Right renal cortex interstitium (tissue), 3 donors: ENCODE results near the gene TBC1D3K. TPM values are rescaled to one million over a fixed set of nuclear protein-coding genes. Genes with fewer than 3 reads are reported as not detected.
"Not testable (repeated sequence)": the region's sequence is repeated elsewhere in the genome, so short reads cannot be mapped to it uniquely, and the experiment has no call there.

Experiments used
- DNase-seq, 3 donors: peaks; one replicate each; pipeline ENCODE4 v3.0.0-alpha.2; 2013; ENCODE audit warnings: low read depth in 3 of 3, low spot score in 2 of 3
- polyA plus RNA-seq, 3 donors: library from polyadenylated mRNA; unstranded; fragments of 120-200 nt; gene quantifications; one replicate each; pipeline ENCODE4 v1.2.1, GENCODE V29; 2013; ENCODE audit not compliant: insufficient read length in 3 of 3

TBC1D3K gene
- polyA plus RNA-seq, result 1 to 10 TPM in 1 of 3 donors, not detected in 2; 1.7 TPM

GRCh38 chr17:37924115-37924514 is at the start of gene TBC1D3K:
Gene TBC1D3K, plus strand, starts transcription at chr17:37924415. Its CDS starts 1,585 bp downstream, at chr17:37926000.
- DNase-seq, result not testable (repeated sequence)

- no peak for DNase-seq
Observed at GRCh38 chr17:37884516-37884915, 39.7 kb upstream of the TBC1D3K start.

- no peak for DNase-seq
Observed at GRCh38 chr17:37885136-37885535, 39.1 kb upstream of the TBC1D3K start.

- DNase-seq, result no peak
Observed at GRCh38 chr17:37888881-37889280, 35.3 kb upstream of the TBC1D3K start.

GRCh38 chr17:37896961-37897360 is 27.3 kb upstream of the TBC1D3K start:
- not testable (repeated sequence) for DNase-seq

Other genes with a start within 250 kb of the TBC1D3K start
- gene HNF1B, start 179.4 kb upstream of the TBC1D3K start, polyA plus RNA-seq, result 100 to 1,000 TPM; 110 to 113 (median 112) TPM
- gene TBC1D3L, start 64.6 kb downstream of the TBC1D3K start, polyA plus RNA-seq, result 10 to 100 TPM in 2 of 3 donors, 1 to 10 TPM in 1; 9.6 to 14.4 (median 11.6) TPM
- gene TBC1D3D, start 79.6 kb downstream of the TBC1D3K start, polyA plus RNA-seq, result under 1 TPM in 1 of 3 donors, not detected in 2; 0.07 TPM
- under 1 TPM in 1 of 3 donors, not detected in 2; 0.24 TPM for gene TBC1D3C, start 144.2 kb downstream of the TBC1D3K start, polyA plus RNA-seq
- gene TBC1D3E, start 203.5 kb downstream of the TBC1D3K start, polyA plus RNA-seq, result not detected